Natural killer cell treated with Interleukin-12 subunit alpha and Interleukin-12 subunit beta and Interleukin-15 and Interleukin-18, amount 100 ng/mL, for 72 hours (primary cell): ENCODE measurements around the gene FOXK2. TPM values are rescaled to one million over a fixed set of nuclear protein-coding genes. Genes with fewer than 3 reads are reported as not detected.

ENCODE experiments used
- ATAC-seq, 2 donors: fragments of 150-1000 bp; cut with Tn5 transposase in 1 of 2; sonication (Bioruptor Pico), chemical (Tn5 transposase) in 1 of 2; 2 replicates each; pipeline ENCODE4 v1.10.0; 2021
- DNase-seq: peaks from one replicate; pipeline ENCODE4 v3.0.0; 2022; ENCODE audit warnings: low spot score
- H3K27ac Mint-ChIP-seq, 2 donors: 1 replicate in 1 of 2; 2 replicates in 1 of 2; pipeline ENCODE4 v1.8.0; 2022; ENCODE audit warnings: mixed read lengths in 2 of 2, mild to moderate bottlenecking in 1 of 2, moderate library complexity in 1 of 2
- H3K27me3 Mint-ChIP-seq, 2 donors: 1 replicate in 1 of 2; 2 replicates in 1 of 2; pipeline ENCODE4 v1.8.0; 2022; ENCODE audit warnings: mixed read lengths in 2 of 2
- H3K36me3 Mint-ChIP-seq: one replicate; pipeline ENCODE4 v1.8.0; 2022; ENCODE audit warnings: mixed read lengths
- H3K4me1 Mint-ChIP-seq, 2 donors: 1 replicate in 1 of 2; 2 replicates in 1 of 2; pipeline ENCODE4 v1.8.0; 2022; ENCODE audit warnings: low read depth in 2 of 2, mixed read lengths in 2 of 2, mild to moderate bottlenecking in 1 of 2
- H3K4me3 Mint-ChIP-seq: one replicate; pipeline ENCODE4 v1.8.0; 2022; ENCODE audit warnings: mixed read lengths
- H3K9me3 Mint-ChIP-seq: 2 replicates; pipeline ENCODE4 v1.8.0; 2022; ENCODE audit warnings: mixed read lengths
- total RNA-seq, 2 donors: library from RNA; stranded (reverse); gene quantifications; one replicate each; pipeline ENCODE4 v1.2.3, GENCODE V29; 2022

FOXK2 gene
- total RNA-seq, 2 donors from 2014 or later: 60.9 to 108 TPM

DNA sequence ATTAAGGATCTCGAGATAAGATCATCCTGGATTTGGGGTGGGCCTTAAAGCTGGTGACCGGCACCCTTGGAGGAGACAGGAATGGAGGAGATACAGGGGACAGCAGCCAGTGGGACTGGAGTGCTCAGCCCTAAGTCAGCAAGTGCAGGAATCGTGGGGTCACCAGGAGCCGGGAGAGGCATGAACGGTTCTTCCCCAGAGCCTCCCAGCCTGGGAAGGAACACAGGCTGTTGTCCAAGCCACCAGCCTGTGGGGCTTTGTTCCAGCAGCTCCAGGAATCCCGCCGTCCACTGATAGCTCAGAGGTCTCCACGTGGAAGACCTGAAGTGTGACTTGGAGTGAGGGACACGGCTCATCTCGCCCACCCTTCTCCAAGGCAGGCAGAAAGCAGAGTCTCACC lies 131.2 kb downstream of the FOXK2 start:
- Mint-ChIP-seq H3K4me3 (no peak overlapping the region), H3K4me1 (peaks cover 10 to 17% of the 10 kb centered on the region in 2 donors), H3K27ac (no peak overlapping the region), H3K36me3 (no peaks in the 10 kb centered on the region), H3K27me3 (no peaks in the 10 kb centered on the region), H3K9me3 (no peaks in the 10 kb centered on the region)
- ATAC-seq (no peak), DNase-seq (no peak)

DNA sequence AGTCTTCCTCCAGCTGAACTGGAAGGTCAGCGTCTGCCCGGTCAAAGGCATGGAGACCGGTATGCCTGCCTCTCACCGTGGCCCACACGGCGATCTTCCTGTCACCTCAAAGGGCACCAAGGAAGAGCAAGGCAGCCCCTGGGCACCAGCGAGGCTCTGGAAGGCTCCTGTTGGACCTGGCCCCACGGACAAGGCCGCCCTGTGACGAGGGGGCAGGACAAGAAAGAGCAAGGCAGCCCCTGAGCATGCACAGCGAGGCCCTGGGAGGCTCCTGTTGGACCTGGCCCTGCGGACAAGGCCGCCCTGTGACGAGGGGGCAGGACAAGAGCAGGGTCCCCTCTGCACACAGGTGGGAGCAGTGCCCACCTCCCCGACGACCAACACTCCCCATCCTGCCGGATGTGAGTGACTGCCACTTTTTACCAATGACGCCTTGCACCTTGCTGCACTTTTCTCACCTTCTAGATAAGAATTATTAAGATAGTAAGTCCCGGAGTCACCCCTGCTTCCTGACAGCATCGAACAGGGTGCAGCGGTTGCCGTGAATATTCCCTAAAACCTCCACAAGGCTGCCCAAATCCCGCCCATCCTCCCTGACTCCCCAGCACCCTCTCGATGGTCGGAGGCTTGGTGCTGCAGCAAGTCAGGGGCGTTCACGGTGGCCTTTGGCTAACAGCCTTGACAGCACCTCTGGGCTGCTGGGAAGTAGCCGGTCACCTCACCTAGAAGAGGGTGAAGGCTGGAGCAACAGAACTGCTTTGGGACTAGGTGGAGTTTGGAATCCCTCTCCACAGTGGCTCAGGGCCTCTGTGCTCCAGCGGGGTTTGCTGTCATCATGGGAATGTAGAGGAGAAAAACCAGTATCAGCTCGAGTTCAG lies 134.4 kb downstream of the FOXK2 start:
- DNase-seq (no peak), ATAC-seq (no peak)
- H3K36me3 Mint-ChIP-seq: no peaks in the 10 kb centered on the region
- H3K4me3 Mint-ChIP-seq: no peak overlapping the region
- no peak overlapping the region for H3K27ac Mint-ChIP-seq
- H3K9me3 Mint-ChIP-seq: no peaks in the 10 kb centered on the region
- H3K27me3 Mint-ChIP-seq: no peaks in the 10 kb centered on the region
- peaks cover 2 to 4% of the 10 kb centered on the region in 2 donors for H3K4me1 Mint-ChIP-seq

Other genes with a start within 250 kb of the FOXK2 start
- gene CSNK1D, start 246.0 kb upstream of the FOXK2 start, total RNA-seq: 100 to 1,000 TPM; 160 to 215 TPM
- 10 to 100 TPM; 61.8 to 73.6 TPM for gene CD7, start 202.1 kb upstream of the FOXK2 start, total RNA-seq
- under 1 TPM in 1 of 2 donors, not detected in 1; 0.56 TPM for gene SECTM1, start 186.0 kb upstream of the FOXK2 start, total RNA-seq
- gene TEX19, start 160.5 kb upstream of the FOXK2 start, total RNA-seq: not detected
- gene UTS2R, start 148.0 kb upstream of the FOXK2 start, total RNA-seq: not detected
- 10 to 100 TPM; 19.5 to 40.1 TPM for gene HEXD, start 101.4 kb upstream of the FOXK2 start, total RNA-seq
- 10 to 100 TPM; 29.7 to 30.1 TPM for gene OGFOD3, start 101.1 kb upstream of the FOXK2 start, total RNA-seq
- 100 to 1,000 TPM; 300 to 380 TPM for gene CYBC1, start 69.0 kb upstream of the FOXK2 start, total RNA-seq
- gene NARF, start 61.0 kb upstream of the FOXK2 start, total RNA-seq: 100 to 1,000 TPM; 217 to 295 TPM
- gene WDR45B, start 128.7 kb downstream of the FOXK2 start, total RNA-seq: 10 to 100 TPM; 68.0 to 75.7 TPM
- gene RAB40B, start 179.0 kb downstream of the FOXK2 start, total RNA-seq: 1 to 10 TPM; 1.1 to 1.2 TPM
- gene FN3KRP, start 197.0 kb downstream of the FOXK2 start, total RNA-seq: 10 to 100 TPM; 29.4 to 48.4 TPM
- 1 to 10 TPM; 1.6 TPM for gene FN3K, start 215.9 kb downstream of the FOXK2 start, total RNA-seq
- gene TBCD, start 232.3 kb downstream of the FOXK2 start, total RNA-seq: 100 to 1,000 TPM in 1 of 2 donors, 10 to 100 TPM in 1; 66.5 to 166 TPM